ENCODE measurements around the gene RHOH. TPM values are rescaled to one million over a fixed set of nuclear protein-coding genes. Genes with fewer than 3 reads are reported as not detected.

The RHOH gene
- total RNA-seq, 4 donors from 2014 or later: 0.67 to 2.7 (median 1.4) TPM

- no peaks in the 10 kb centered on the region for H3K36me3 ChIP-seq
- H3K27ac ChIP-seq: no peak overlapping the region
- intact Hi-C loops (cut with DNase I): no loop called here
- no peak for DNase-seq
- no peaks in the 10 kb centered on the region for H3K4me1 ChIP-seq
- TF ChIP-seq POLR2A (IDR thresholded peaks at IDR 0.05) (no peak), CTCF (IDR thresholded peaks at IDR 0.05) (no peak)
- H3K9me3 ChIP-seq: no peaks in the 10 kb centered on the region
- no peak overlapping the region for H3K4me3 ChIP-seq (replicated peaks in 1 of 3)
- H3K27me3 ChIP-seq: no peaks in the 10 kb centered on the region
- 86 to 90% methylated on average over 5 of the region's 5 CpGs for WGBS, 2 donors
These were observed 28.7 kb downstream of the RHOH start for GRCh38 chr4:40225497-40225896.

- H3K9me3 ChIP-seq: no peaks in the 10 kb centered on the region
- 35 to 47% methylated on average over 2 of the region's 2 CpGs for WGBS, 2 donors
- H3K36me3 ChIP-seq: no peaks in the 10 kb centered on the region
- H3K4me1 ChIP-seq: no peaks in the 10 kb centered on the region
- H3K27me3 ChIP-seq: no peaks in the 10 kb centered on the region
- H3K4me3 ChIP-seq (replicated peaks in 1 of 3): no peak overlapping the region
- TF ChIP-seq CTCF (IDR thresholded peaks at IDR 0.05): no peak
- no peak for TF ChIP-seq POLR2A (IDR thresholded peaks at IDR 0.05)
- DNase-seq: no peak
- intact Hi-C loops (cut with DNase I): no loop called here
- no peak overlapping the region for H3K27ac ChIP-seq
These were observed 30.5 kb downstream of the RHOH start for GRCh38 chr4:40227284-40227683.

GRCh38 chr4:40228497-40229365 is 31.9 kb downstream of the RHOH start:
- no peak overlapping the region for H3K4me3 ChIP-seq (replicated peaks in 1 of 3)
- no peak for DNase-seq
- H3K9me3 ChIP-seq: no peaks in the 10 kb centered on the region
- no peaks in the 10 kb centered on the region for H3K36me3 ChIP-seq
- intact Hi-C loops (cut with DNase I): no loop called here
- H3K27me3 ChIP-seq: no peaks in the 10 kb centered on the region
- H3K27ac ChIP-seq: no peak overlapping the region
- TF ChIP-seq CTCF (IDR thresholded peaks at IDR 0.05) (no peak), POLR2A (IDR thresholded peaks at IDR 0.05) (no peak)
- 86 to 94% methylated on average over 10 of the region's 10 CpGs for WGBS, 2 donors
- no peaks in the 10 kb centered on the region for H3K4me1 ChIP-seq

- 87 to 93% methylated on average over 8 of the region's 8 CpGs for WGBS, 2 donors
- no peak for DNase-seq
- intact Hi-C loops (cut with DNase I): no loop called here
These were observed 34.6 kb downstream of the RHOH start for GRCh38 chr4:40231316-40231863.

More at GRCh38 chr4:40231316-40231863, 34.6 kb downstream of the RHOH start:
- no peaks in the 10 kb centered on the region for H3K27me3 ChIP-seq
- H3K4me3 ChIP-seq (replicated peaks in 1 of 3): no peak overlapping the region
- no peak overlapping the region for H3K27ac ChIP-seq
- no peaks in the 10 kb centered on the region for H3K4me1 ChIP-seq
- TF ChIP-seq POLR2A (IDR thresholded peaks at IDR 0.05): no peak
- TF ChIP-seq CTCF (IDR thresholded peaks at IDR 0.05): no peak
- H3K36me3 ChIP-seq: no peaks in the 10 kb centered on the region
- H3K9me3 ChIP-seq: no peaks in the 10 kb centered on the region
